GM06990 (cell line): Measurements from ENCODE around the gene ASCC3.

ENCODE experiments used
- DNase-seq: peaks from one replicate; pipeline ENCODE4 v3.0.0-alpha.2; 2011; ENCODE audit not compliant: insufficient read length; ENCODE audit errors: extremely low read depth
- H3K27me3 ChIP-seq: replicated peaks from 2 replicates; pipeline ENCODE4 v1.6.0; 2011; ENCODE audit warnings: low read length; ENCODE audit not compliant: control insufficient read depth, insufficient read depth
- H3K36me3 ChIP-seq: 2 replicates; pipeline ENCODE4 v1.5.1; 2011; ENCODE audit warnings: low read length; ENCODE audit not compliant: control insufficient read depth, insufficient read depth
- H3K4me3 ChIP-seq: replicated peaks from 2 replicates; pipeline ENCODE4 v1.5.1; 2011; ENCODE audit warnings: low read depth, mild to moderate bottlenecking, control low read depth, low read length
- TF ChIP-seq, protein P1 (sequence below): IDR thresholded peaks from 2 replicates; pipeline ENCODE4 v1.5.1; 2011; ENCODE audit warnings: low read length, control low read depth, mild to moderate bottlenecking, inconsistent platforms; ENCODE audit not compliant: insufficient read depth, poor library complexity, severe bottlenecking

The ASCC3 gene

DNA sequence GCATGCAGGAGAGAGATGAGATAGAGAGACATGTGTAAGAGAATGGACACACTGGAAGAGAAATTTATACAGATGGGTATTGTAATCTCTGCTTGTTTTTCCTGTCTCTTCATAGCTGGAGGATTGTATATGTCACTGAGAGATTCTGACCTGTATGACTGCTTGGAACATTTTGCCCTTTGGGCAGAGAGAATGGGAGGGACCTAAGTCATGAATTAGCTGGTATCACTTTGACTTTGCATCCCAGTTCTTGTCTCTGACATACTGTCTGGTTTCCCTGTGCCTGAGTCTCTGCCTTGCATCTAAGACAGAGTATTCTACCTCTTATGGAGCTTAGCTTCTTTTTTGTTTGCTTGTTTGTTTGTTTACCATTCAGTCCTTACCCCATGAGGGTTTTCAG, 37.0 kb upstream of the ASCC3 start:
- Histone ChIP-seq H3K36me3 (no peaks in the 10 kb centered on the region), H3K4me3 (no peak overlapping the region), H3K27me3 (no peaks in the 10 kb centered on the region)
- TF ChIP-seq, protein P1, sequence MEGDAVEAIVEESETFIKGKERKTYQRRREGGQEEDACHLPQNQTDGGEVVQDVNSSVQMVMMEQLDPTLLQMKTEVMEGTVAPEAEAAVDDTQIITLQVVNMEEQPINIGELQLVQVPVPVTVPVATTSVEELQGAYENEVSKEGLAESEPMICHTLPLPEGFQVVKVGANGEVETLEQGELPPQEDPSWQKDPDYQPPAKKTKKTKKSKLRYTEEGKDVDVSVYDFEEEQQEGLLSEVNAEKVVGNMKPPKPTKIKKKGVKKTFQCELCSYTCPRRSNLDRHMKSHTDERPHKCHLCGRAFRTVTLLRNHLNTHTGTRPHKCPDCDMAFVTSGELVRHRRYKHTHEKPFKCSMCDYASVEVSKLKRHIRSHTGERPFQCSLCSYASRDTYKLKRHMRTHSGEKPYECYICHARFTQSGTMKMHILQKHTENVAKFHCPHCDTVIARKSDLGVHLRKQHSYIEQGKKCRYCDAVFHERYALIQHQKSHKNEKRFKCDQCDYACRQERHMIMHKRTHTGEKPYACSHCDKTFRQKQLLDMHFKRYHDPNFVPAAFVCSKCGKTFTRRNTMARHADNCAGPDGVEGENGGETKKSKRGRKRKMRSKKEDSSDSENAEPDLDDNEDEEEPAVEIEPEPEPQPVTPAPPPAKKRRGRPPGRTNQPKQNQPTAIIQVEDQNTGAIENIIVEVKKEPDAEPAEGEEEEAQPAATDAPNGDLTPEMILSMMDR = no peak
- DNase-seq = no peak

DNA sequence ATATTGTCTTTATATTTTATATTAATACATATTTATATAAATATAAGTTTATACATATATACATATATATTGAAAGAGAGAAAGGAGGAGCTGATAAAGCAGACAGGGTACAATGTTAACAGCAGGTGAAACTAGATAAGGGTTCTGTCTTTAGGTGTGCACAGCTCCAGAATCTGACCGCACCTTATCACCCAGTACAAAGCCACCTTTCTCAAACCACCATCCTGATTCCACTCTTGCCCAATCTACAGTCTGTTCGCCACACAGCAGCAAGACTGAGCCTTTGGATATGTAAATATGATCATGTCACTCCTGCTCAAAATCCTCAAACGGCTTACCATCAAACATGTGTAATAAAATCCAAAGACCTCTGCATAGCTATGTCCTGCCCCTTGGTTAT, 34.7 kb upstream of the ASCC3 start:
- H3K36me3 ChIP-seq = no peaks in the 10 kb centered on the region
- no peak for DNase-seq
- TF ChIP-seq, protein P1 = no peak
- no peaks in the 10 kb centered on the region for H3K27me3 ChIP-seq
- H3K4me3 ChIP-seq = no peak overlapping the region

DNA sequence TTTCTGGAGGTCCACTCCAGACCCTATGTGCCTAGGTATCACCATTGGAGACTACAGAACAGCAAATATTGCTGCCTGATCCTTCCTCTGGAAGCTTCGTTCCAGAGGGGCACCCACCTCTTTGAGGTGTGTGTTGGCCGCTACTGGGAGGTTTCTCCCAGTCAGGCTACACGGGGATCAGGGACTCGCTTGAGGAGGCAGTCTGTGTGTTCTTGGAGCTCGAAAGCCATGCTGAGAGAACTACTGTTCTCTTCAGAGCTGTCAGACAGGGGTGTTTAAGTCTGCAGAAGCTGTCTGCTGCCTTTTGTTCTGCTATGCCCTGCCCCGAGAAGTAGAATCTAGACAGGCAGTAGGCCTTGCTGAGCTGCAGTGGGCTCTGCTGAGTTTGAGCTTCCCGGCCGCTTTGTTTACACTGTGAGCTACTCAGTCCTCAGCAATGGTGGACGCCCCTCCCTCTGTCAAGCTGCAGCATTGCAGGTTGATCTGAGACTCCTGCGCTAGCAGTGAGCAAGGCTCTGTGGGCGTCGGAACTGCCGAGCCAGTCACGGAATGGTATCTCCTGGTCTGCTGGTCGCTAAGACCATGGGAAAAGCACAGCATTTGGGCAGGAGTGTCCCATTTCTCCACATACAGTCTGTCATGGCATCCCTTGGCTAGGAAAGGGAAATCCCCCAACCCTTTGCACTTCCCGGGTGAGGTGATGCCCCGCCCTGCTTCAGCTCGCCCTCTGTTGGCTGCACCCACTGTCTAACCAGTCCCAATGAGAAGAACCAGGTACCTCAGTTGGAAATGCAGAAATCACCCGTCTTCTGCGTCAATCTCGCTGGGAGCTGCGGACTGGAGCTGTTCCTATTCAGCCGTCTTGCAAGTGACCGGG, 32.5 kb upstream of the ASCC3 start:
- no peaks in the 10 kb centered on the region for H3K36me3 ChIP-seq
- DNase-seq = no peak
- no peak overlapping the region for H3K4me3 ChIP-seq
- TF ChIP-seq, protein P1 = no peak
- H3K27me3 ChIP-seq = no peaks in the 10 kb centered on the region

DNA sequence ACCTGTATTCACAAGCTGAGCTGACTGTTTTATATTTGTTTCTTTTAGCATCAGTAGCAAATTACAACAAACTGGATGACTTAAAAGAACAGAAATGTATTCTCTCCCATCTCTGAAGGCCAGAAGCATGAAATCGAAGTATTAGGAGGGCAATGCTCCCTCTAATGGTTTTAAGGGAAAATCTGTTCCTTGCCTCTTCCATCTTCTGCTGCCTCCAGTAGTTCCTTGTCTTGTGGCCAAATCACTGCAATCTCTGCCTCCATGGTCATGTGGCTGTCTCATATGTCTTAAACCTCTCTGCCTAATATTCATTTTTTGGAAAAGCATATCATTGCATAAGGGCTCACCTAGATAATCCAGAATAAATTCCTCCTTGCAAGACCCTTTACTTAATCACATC, 25.2 kb upstream of the ASCC3 start:
- TF ChIP-seq, protein P1 = no peak
- no peaks in the 10 kb centered on the region for H3K36me3 ChIP-seq
- H3K27me3 ChIP-seq = no peaks in the 10 kb centered on the region
- no peak for DNase-seq
- no peak overlapping the region for H3K4me3 ChIP-seq

DNA sequence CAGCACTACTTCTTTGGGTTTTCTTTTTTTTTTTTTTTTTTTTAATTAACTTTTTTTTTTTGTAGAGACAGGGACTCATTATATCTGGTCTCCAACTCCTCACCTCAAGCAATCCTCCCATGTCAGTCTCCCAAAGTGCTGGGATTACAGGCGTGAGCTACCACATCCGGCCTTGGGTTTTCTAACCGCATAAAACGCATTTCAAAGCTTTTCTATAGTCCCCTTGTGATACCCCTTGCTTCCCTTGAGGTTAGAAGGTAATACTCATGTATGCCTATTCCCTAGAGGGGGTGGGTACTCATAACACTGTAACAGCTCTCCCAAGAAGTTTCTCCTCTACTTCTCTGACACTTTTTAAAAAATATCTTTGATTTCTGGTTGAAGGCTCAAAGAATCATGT, 23.9 kb upstream of the ASCC3 start:
- H3K27me3 ChIP-seq = no peaks in the 10 kb centered on the region
- DNase-seq = no peak
- H3K4me3 ChIP-seq = no peak overlapping the region
- H3K36me3 ChIP-seq = no peaks in the 10 kb centered on the region
- TF ChIP-seq, protein P1 = no peak
